NCI-H1436 (cell line): Measurements from ENCODE around the gene SUSD6.
A peak's percentile ranks its signal among the peaks of the same experiment; 100 is the strongest.
"Not testable (repeated sequence)": the region's sequence is repeated elsewhere in the genome, so short reads cannot be mapped to it uniquely, and the experiment has no call there.

Experiments
- DNase-seq: peaks from one replicate; lab custom pipeline; 2025; lab: John Stamatoyannopoulos, UW

Gene SUSD6

DNA sequence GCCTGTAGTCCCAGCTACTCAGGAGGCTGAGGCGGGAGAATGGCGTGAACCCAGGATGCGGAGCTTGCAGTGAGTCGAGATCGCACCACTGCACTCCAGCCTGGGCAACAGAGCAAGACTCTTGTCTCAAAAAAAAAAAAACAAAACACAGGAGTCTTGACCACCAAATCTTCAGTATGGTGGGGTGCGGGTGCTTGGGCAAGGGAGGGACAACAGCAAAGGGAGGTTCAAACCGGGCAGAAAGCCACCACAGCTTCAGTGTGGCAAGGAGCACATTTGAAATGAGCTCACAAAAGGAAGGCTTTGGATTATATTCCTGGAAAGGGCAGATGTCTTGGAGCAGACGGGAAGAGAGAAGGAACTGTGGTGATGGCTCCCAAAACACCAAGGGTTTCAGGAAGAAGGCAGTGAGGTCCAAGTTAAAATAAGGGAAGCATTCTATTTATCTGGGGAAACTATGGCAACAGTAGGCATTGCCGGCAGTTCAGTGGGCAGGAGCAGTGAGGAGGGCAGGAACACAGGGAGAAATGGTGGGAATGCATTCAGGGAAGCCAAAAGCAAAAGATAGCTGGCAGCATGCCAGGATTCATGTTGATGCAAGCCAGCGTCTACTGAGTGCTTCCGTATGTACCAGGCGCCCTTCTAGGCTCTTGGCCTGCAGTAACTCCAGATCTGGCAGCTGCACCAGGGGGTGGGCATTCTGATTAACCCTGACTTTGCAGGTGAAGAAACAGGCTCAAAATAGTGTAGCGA lies 104.5 kb downstream of the SUSD6 start:
- peak; percentile 55 for DNase-seq

DNA sequence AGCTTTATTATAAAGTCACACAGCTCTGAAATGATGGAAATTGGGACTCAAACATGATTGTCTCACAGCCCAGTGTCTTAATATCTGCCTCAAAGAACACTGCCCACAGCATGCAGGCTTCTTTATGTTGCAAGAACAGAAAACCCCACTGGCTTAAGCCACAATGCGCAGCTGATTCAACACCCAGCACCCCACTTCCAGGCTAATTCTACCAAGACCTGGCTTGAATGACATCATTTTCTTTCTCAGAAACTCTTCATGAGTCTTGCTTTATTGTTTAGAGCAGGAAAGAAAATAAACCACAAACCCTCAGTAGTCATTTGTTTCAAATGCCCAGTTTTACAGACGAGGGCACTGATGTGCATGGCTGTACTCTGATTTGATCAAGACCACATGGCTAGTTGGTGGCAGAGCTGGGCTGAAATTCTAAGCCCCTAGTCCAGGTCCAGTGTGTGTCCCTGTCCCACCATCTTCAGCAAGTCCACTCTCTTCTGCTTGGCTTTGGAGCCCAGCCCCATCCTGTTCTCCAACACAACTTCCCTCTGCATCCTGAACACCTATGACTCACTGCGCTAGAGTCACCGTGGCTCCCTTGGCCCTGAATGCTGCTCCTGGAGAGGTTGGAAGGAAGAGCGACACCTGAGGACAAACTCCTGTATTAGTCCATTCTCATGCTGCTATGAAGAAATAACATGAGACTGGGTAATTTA lies 105.2 kb downstream of the SUSD6 start:
- DNase-seq, result no peak

DNA sequence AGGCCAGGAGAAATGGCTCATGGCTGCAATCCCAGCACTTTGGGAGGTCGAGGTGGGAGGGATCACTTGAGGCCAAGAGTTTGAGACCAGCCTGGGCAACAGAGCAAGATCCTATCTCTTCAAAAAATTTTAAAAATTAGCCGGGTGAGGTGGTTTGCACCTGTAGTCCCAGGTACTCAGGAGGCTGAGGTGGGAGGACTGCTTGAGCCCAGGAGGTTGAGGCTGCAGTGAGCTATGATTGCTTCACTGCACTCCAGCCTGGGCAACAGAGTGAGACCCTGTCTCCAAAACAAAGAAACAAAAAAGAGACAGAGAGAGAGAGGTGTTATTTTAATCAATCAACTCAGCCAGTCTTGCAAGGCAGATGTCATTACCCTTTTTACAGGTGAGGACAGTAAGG lies 107.2 kb downstream of the SUSD6 start:
- not testable (repeated sequence) for DNase-seq

DNA sequence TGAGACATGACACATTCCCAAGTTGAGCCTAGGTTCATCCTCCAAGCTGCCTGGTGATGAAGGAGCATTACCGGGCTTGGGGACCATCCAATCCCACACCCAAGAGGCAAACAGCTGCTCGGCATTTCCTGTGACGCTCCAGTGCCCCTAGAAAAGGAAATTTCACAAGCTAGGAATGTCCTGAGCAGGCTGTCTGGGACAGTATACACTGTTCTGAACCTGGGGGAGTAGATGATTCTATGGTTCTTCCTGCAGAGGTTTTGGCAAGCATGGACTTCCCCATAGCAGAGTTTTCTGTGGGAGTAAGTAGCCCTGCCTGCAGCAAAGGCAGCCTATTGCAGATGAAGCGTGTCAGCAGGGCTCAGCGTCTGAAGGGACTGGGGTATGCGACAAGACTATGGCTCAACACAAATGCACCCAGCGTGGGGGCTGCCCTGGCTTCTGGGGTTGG lies 108.1 kb downstream of the SUSD6 start:
- no peak for DNase-seq

DNA sequence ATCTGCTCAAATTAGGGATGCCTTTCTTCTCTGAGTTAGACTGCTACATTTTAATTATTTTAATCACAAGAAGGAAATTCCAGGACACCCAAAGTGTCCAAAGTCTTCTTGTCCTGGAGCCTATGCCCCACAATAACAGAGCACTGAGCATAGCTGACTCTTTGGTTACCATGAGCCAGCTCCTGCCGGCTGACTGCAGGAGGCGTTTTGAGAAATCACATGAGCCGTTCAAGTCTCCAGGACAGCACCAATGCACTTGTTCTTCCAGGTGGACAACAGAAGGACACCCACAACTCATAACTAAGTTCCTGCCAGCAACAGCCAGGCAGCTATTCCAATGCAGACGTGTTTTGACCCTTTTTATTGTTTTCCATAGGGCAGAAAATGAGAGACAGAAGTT lies 109.5 kb downstream of the SUSD6 start:
- no peak for DNase-seq

DNA sequence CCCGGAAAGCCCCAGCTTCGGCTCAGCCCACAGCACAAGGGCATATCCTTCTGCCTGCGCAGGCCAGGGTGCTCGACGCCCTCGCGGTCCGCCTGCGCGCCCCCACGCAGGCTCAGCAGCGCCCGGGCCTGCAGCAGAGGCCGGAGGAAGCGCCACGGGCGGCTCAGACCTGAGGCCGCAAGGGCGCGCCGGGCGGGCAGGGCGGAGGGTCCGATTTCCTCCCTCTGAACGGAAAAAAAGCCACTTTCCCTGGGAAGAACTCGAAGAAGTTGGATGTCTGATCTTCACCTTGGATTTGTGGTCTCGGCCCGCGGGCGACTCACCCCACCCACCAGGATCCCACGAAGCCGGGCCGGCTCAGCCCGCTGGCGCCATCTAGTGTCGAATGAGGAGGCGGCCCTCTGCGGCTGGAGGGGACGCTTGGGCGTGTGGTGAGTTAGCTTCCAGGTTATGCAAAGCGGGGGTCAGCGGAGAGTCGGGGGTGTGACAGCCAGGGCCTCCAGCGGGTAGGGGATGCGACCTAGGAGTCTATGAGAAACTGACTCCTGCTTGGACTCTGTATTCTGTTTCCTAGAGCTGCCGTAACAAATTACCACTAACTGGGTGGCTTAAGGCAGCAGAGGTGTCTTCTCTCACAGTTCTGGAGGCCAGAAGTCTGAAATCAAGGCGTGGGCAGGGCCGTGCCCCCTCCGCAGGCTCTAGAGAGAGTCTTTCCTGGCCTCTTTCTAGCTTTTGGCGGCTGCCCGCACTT lies 115.5 kb downstream of the SUSD6 start:
- peak; percentile 58 for DNase-seq

DNA sequence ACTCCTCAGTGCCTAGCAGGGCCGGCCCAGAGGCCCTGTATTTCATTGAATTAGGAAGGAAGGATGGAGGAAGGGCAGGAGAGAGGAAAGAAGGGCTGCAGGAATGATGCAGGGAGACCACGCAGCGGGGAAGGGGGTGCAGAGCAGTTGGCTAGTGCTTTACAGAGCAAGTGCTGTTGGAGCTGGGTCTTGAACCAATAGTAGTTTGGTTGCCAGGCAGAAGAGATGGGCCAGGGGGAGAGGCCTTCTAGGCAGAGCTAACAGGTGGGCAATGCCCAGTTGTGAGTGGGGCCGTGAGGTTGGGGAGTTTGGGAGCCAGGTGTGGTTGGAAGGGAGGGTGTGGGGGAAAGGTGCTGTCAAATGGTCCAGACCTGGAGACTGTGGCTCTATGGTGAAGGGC lies 116.5 kb downstream of the SUSD6 start:
- DNase-seq, result no peak

DNA sequence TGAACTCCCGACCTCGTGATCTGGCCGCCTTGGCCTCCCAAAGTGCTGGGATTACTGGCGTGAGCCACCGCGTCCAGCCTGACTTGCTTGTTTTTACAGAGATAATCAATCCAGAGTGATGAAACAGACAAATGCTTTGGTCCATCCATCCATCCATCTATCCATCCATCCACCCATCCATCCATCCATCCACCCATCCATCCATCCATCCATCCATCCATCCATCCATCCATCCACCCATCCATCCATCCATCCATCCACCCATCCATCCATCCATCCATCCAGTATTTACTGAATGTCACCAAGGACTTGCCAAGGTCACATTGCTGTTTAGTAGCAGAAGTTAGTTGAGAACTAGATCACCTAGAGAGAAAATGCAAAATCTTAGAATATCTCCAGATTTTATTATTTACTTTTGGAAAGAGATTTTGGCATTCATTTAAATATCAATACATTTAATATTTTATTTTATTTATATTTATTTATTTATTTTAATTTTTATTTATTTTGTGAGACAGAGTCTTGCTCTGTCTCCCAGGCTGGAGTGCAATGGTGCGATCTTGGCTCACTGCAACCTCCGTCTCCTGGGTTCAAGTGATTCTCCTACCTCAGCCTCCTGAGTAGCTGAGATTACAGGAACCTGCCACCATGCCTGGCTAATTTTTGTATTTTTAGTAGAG lies 120.7 kb downstream of the SUSD6 start:
- not testable (repeated sequence) for DNase-seq

DNA sequence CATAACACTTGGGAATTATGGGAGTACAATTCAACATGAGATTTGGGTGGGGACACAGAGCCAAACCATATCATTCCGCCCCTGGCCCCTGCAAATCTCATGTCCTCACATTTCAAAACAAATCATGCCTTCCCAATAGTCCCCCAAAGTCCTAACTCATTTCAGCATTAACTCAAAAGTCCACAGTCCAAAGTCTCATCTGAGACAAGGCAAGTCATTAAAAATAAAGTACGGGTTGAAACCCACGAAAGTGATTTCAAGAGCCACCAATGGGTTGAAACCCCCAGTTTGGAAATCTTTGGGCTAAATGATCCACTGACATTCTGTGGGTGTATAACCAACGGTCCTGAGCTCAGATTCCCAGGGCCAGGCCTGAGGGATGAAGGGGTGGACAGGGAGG lies 125.0 kb downstream of the SUSD6 start:
- DNase-seq, result not testable (repeated sequence)

DNA sequence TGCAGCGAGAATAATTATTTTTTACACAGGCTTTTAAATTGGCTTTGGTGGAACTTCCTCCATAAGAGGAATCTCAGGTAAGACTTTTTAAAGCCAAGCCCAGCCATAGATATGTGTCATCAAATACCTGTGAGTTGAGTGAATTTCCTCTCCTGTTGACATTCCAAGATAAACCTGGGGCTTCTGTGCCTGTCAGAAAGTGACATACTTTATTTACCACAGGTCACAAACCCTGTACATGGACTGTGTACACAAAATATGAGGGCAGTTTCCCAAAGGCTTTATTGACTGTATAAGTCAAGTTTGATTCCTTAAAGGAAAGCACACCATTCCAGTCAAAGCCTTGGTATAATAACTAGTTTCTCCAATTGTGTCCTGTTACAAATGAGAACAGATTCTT lies 129.7 kb downstream of the SUSD6 start:
- no peak for DNase-seq

DNA sequence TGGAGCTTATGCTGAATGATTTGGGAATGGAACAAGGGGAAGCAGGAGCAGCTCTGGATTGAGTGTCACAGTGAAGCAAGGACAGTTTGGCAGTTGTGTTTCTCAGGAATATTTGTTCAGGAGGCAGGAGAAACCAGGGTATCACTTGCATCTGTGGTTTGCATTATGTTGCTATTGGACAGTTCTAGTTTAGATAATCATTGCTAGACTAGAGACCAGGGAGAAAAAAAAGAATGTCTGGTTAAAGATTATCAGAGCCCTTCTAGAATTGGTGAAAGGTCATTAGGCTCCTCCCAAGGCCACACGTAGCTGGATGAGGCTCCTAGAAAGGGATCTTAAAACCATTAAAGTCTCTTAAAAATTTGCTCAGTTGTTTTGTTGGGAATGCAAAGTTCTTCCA lies 138.6 kb downstream of the SUSD6 start:
- DNase-seq, result no peak

DNA sequence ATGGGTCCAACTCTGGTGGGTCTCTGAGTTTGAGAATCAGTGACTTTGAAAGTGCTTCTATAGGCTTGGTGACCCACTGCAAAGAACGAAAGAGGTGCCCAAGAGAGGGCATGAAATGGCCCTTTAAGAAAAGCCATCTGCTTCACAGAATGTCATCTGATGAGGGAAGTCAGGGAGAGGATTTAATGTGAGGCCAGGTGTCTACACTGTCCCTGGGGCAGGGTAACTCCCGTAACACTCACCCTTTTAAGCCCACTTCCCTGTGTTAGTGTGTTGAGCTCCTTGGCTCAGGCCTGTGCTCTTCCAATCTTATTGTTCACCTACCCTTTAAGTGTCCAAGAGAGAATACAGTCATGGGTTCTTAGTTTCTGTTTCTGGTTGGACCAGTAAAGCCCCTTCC lies 139.1 kb downstream of the SUSD6 start:
- DNase-seq, result no peak

DNA sequence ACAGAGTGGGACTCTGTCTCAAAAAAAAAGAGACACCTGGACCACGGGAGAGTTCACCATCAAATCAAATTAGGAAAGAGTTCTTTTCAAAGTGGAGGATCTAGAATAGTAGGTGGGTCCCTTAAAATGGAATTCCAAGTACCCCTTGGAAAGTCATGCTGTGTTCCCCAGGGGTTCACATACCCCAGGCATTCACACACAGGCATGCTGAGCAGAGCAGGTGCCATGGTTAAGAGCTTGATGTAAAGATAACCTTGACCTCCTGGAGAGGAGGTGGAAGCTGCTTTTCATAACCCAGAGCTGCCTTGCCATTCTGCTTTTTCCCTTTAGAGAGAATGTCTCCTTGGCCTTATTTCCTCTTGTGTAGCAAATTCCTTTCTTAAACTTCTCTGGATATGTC lies 141.4 kb downstream of the SUSD6 start:
- no peak for DNase-seq

DNA sequence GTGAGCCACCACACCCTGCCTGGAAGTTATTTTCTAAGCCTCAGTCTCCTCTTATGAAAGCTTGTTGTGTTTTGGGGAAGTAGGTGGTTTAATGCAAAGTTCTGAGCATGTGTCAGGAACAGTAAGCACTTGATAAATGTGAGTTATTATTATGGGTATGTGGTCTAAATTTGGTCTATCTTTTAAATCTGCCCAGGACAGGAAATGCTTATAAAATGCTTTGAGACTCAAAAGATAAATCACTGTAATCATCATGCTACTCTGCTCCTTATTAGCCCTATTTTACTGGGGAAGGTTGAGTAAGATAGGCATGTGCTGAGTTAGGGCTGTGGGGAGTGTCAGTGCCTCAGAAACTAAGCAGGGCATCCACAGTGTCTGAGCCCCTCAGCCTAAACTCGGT lies 142.5 kb downstream of the SUSD6 start:
- DNase-seq, result no peak

DNA sequence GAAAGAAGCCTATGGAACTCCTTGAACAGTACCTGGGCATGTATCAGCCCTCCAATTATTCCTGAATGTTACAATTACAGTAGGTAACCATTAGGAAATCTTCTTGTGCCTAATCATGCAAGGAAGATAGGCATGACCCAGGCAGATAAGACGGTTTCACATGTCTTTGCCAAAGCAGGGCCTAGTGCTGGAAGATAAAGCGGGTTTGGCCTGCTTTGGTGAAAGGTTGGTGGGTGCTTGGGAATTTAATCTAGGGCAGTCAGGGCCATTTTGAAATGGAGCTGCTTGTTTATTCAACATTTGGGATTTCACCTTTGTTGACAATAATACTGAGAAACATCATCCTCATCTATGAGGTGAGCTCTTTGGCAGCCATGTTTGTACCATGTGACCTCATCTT lies 143.1 kb downstream of the SUSD6 start:
- no peak for DNase-seq

DNA sequence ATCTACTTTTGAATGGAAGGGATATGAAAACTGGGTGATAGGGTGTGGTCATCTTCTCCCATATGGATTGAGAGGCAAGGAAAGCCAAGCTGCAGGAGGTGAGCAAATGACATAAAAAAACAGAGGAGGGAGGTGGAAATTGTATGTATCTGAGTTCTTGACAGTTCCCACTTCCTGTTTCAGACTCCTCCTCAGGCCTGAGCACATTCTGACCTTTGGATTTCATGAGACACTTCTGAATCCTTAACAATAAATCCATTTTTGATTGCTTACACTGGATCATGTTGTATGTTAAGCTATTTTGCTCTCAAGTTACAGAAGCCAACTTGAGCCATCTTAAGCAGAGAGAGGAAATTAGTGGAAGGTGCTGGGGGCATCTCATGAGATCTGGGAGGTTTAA lies 143.9 kb downstream of the SUSD6 start:
- no peak for DNase-seq

DNA sequence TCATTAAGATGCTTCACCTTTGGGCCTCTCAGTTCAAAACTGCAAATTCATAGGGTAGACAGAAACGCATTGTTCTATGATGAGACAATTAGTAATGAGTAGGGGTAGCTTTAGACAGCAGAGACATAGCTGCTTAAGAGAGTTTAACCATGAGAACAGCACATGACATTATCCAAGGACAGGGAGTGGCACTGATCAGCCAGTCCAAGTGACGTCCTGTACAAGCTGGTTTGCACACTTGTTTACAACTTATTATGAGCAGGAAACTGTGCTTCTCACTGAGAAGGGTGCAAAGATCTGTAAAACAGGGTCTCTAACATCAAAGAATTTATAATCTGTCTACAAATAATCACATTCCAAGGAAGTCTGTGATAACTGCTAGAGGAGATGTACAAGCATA lies 144.4 kb downstream of the SUSD6 start:
- no peak for DNase-seq

DNA sequence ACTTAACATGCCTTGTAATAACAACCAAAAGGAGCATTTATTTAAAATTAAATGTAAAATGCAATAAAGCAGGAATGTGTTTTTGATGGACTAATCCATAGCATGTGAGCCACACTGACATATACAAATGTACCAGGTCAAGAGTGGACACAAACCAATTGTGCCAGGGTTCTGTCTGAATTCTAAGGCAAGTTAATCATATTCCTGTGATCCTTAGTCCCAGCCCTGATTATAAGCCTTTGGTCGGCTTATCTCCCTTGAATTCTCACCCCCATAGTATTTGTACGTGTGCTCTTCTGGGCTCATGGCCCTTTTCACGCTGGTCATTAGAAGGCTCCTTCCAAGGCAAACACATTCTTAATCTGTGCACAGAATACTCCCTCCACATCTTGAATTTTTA lies 144.9 kb downstream of the SUSD6 start:
- DNase-seq, result no peak

DNA sequence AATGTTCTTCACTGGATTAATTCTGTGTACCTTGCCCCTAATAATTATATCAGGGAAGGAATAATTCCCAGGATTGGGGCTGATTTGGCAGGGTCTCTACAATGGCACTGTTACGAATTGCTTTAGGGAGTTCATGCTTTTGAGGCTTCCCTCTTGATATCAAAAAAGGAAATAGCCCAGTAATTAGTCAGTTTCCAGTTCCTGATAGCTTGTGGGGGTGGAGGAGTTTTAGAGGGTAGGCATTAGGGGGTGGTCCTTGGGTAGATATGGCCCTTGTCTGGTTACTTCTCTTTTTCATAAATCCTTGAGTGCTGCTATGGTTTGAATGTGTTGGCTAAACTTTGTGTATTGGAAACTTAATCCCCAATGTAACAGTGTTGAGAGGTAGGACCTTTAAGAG lies 149.4 kb downstream of the SUSD6 start:
- no peak for DNase-seq

DNA sequence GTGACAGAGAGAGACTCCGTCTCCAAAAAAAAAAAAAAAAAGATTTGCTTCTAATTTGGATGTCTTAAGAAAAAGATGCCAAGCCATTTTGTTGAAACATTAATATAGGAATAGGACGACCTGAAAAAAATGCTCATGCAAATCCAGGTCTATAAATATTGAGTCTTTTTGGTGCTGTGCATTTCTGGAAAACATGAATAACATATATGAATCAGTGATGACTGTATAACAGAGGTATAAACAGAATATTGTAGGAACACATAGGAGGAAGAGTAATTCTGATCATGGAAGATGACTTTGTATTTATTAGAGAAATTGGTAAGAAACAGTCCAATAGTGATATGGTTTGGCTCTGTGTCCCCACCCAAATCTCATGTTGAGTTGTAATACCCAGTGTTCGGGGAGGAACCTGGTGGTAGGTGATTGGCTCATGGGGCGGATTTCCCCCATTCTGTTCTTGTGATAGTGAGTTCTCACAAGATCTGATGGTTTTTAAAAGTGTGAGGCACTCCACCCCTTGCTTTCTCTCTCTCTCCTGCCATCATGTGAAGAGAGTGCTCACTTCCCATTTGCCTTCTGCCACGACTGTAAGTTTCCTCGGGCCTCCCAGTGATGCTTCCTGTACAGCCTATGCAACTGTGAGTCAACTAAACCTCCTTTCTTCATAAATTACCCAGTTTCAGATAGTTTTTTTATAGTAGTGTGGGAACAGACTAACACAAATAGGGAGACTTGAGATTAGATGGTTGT lies 152.5 kb downstream of the SUSD6 start:
- DNase-seq, result no peak
